ENCODE measurements around the gene GCA. TPM values are rescaled to one million over a fixed set of nuclear protein-coding genes. Genes with fewer than 3 reads are reported as not detected.

Gene GCA
- total RNA-seq, 1 donor from 2014 or later = 92.6 TPM

GRCh38 chr2:162381851-162382250 lies 37.9 kb downstream of the GCA start:
- peaks cover 2% of the 10 kb centered on the region for H3K9me3 Mint-ChIP-seq (ENCODE audit: low read depth)
- TF ChIP-seq CTCF (IDR thresholded peaks at IDR 0.05; ENCODE audit: unreplicated experiment) = no peak

GRCh38 chr2:162382278-162382677 lies 38.3 kb downstream of the GCA start:
- DNase-seq (ENCODE audit: low spot score, unreplicated experiment) = no peak
- peaks cover 29% of the 10 kb centered on the region for H3K36me3 Mint-ChIP-seq (ENCODE audit: insufficient read depth)
- no peaks in the 10 kb centered on the region for H3K27me3 Mint-ChIP-seq
- H3K9me3 Mint-ChIP-seq (ENCODE audit: low read depth) = peaks cover 2% of the 10 kb centered on the region
- no peak overlapping the region for H3K27ac Mint-ChIP-seq
- peaks cover 25% of the 10 kb centered on the region for H3K4me1 Mint-ChIP-seq (ENCODE audit: low read depth)
- no peak for TF ChIP-seq CTCF (IDR thresholded peaks at IDR 0.05; ENCODE audit: unreplicated experiment)
- no peak overlapping the region for H3K4me3 Mint-ChIP-seq (ENCODE audit: low read depth)

More at GRCh38 chr2:162381851-162382250, 37.9 kb downstream of the GCA start:
- Mint-ChIP-seq H3K4me1 (ENCODE audit: low read depth) (peaks cover 25% of the 10 kb centered on the region), H3K4me3 (ENCODE audit: low read depth) (no peak overlapping the region), H3K27ac (no peak overlapping the region), H3K27me3 (no peaks in the 10 kb centered on the region), H3K36me3 (ENCODE audit: insufficient read depth) (peaks cover 33% of the 10 kb centered on the region)
- no peak for DNase-seq (ENCODE audit: low spot score, unreplicated experiment)

GRCh38 chr2:162385536-162385935 lies 41.6 kb downstream of the GCA start:
- no peak overlapping the region for H3K4me3 Mint-ChIP-seq (ENCODE audit: low read depth)
- no peak overlapping the region for H3K27ac Mint-ChIP-seq
- DNase-seq (ENCODE audit: low spot score, unreplicated experiment) = no peak
- peaks cover 14% of the 10 kb centered on the region for H3K4me1 Mint-ChIP-seq (ENCODE audit: low read depth)
- H3K36me3 Mint-ChIP-seq (ENCODE audit: insufficient read depth) = peaks cover 12% of the 10 kb centered on the region
- TF ChIP-seq CTCF (IDR thresholded peaks at IDR 0.05; ENCODE audit: unreplicated experiment) = no peak
- no peaks in the 10 kb centered on the region for H3K9me3 Mint-ChIP-seq (ENCODE audit: low read depth)
- no peaks in the 10 kb centered on the region for H3K27me3 Mint-ChIP-seq

GRCh38 chr2:162390801-162391200 lies 46.9 kb downstream of the GCA start:
- DNase-seq (ENCODE audit: low spot score, unreplicated experiment) = no peak
- H3K4me3 Mint-ChIP-seq (ENCODE audit: low read depth) = no peak overlapping the region
- no peak overlapping the region for H3K27ac Mint-ChIP-seq
- H3K4me1 Mint-ChIP-seq (ENCODE audit: low read depth) = peaks cover 8% of the 10 kb centered on the region
- no peaks in the 10 kb centered on the region for H3K9me3 Mint-ChIP-seq (ENCODE audit: low read depth)
- TF ChIP-seq CTCF (IDR thresholded peaks at IDR 0.05; ENCODE audit: unreplicated experiment) = no peak
- H3K27me3 Mint-ChIP-seq = no peaks in the 10 kb centered on the region
- H3K36me3 Mint-ChIP-seq (ENCODE audit: insufficient read depth) = peaks cover 25% of the 10 kb centered on the region

GRCh38 chr2:162400336-162400735 lies 56.4 kb downstream of the GCA start:
- Mint-ChIP-seq H3K9me3 (ENCODE audit: low read depth) (no peaks in the 10 kb centered on the region), H3K27ac (no peak overlapping the region), H3K4me3 (ENCODE audit: low read depth) (no peak overlapping the region), H3K27me3 (no peaks in the 10 kb centered on the region), H3K36me3 (ENCODE audit: insufficient read depth) (peaks cover 1% of the 10 kb centered on the region), H3K4me1 (ENCODE audit: low read depth) (no peaks in the 10 kb centered on the region)
- no peak for TF ChIP-seq CTCF (IDR thresholded peaks at IDR 0.05; ENCODE audit: unreplicated experiment)
- no peak for DNase-seq (ENCODE audit: low spot score, unreplicated experiment)

All from progenitor cell of endocrine pancreas (in vitro differentiated cells).